Mammary epithelial cell (primary cell): Measurements from ENCODE around the gene LDLRAD4.

Source experiments
- CTCF ChIP-seq, 2 donors: IDR thresholded peaks in 1 of 2; conservative IDR thresholded peaks in 1 of 2; 2 replicates each; pipeline ENCODE4 v1.5.1; 2011 to 2012; ENCODE audit warnings: inconsistent platforms in 2 of 2, low read length in 2 of 2, mild to moderate bottlenecking in 2 of 2, control low read depth in 1 of 2, low read depth in 1 of 2; ENCODE audit not compliant: insufficient read depth in 1 of 2; ENCODE audit errors: extremely low read depth in 1 of 2
- EZH2 ChIP-seq: IDR thresholded peaks from 2 replicates; pipeline ENCODE4 v1.6.1; 2012; ENCODE audit warnings: low read length, inconsistent platforms, borderline replicate concordance

- no peak for TF ChIP-seq CTCF (conservative IDR thresholded peaks at IDR 0.05 in 1 of 2, IDR thresholded peaks at IDR 0.05 in 1 of 2; ENCODE audit: extremely low read depth in 1 of 2, insufficient read depth in 1 of 2, low read depth in 1 of 2, low read length in 2 of 2)
- no peak for TF ChIP-seq EZH2
Measured at GRCh38 chr18:13429016-13429415, 210.5 kb downstream of the LDLRAD4 start.
